ENCODE measurements around the gene CLDN12.

The CLDN12 gene

DNA sequence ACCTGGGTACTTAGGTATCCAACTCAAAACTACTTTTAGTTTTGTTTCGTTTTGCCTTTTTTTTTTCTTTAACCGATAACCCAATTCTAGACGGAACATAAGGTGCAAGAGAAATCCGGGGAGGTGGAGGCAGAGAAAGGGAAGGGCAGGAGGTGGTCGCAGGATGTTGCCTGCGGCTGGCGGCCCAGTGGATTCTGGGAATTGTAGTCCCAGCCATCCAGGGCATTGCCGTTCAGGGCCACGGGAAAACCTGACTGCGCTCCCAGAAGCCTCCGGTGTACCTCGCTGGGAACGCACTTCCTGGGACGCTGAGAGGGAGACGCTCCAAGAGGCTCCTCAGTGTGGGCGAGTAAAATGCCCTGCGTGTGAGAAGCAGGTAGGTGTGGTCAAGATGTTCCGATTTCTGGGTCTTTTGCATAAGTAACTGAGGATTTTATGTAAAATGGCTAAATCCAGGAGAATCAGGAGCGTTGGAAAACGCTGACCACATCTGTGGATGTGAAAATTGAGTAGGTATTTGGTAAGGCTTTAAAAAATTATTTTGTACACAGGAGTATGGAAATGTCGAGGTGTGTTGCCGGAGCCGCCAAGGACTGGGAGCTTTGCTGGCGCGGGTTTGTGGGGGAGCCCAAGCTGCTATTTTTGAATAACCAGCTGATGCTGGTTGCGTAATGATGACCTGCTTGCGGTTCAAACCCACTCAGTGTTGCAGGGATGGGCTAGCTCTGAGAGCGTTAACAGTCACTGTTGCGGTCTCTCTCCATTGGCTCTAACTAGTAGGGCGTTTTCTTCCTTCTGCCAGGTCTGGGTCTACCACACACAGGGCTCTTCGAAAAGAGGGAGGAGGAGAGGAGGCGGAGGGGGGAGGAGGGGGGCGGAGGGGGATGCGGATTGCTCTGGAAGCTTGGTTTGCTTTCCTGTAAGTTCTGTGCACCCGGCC, at the start of gene CLDN12:
Gene CLDN12 (plus strand): TSS at position 288 of the 940 bp plus-strand sequence. CDS start 9,216 bp downstream, outside the sequence.
- DNase-seq (ENCODE audit: low read depth) = peak; percentile 99

DNA sequence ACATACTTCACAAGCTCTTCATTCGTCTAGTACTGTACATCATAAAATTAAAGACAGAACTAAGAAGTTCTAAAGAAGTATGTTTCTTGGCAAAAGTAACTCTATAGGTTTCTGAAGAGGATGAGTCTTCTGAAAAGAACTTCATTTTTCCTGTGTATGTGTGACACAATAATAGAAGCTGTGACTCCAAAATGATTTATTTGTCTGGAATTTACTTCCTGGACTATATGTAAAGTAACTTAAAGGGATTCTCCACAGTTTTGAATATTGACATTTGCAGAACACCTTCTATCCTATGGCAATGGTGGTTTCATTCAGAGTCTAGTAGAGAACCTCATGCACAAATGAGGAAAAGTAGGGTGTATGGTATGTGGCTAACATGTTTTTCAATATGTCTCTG, 19.8 kb upstream of the CLDN12 start:
- DNase-seq (ENCODE audit: low read depth) = no peak

DNA sequence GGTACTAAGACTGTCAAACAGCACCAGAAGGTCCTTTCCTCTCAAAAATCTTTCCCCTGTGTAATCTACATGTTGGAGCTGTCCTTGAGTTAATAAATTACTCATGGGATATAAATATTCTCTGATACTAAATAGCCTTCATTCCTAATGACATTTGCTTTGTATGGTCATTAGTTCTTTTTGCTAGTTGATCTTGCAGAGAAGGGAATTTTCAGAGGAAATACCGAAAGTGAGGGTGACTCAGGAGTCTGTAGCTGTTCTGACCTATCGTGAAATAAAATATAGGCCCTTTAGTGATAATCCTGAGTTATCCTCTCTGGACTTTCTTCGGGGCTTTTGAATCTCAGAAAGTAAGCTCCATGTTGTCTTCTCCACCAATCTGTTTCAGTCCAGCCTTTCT, 19.4 kb upstream of the CLDN12 start:
- no peak for DNase-seq (ENCODE audit: low read depth)

DNA sequence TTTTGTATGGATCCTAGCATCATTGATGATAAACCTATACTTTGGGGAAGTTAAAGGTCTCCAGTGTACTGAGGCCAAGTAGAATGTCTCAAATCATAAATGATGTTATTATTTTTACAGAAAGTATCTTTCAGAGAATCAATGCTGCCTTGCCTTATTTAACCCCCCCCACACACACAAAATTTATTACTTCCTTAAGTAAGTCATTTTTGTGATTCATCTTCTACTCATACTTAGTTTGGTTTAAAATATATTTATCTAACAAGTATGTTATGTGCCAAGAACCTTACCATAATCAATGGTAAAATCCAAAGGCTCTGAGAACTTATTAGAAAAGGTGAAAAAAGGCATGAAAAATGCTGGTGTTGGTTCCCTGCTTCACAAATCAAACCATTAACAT, 18.8 kb upstream of the CLDN12 start:
- DNase-seq (ENCODE audit: low read depth) = peak; percentile 25

DNA sequence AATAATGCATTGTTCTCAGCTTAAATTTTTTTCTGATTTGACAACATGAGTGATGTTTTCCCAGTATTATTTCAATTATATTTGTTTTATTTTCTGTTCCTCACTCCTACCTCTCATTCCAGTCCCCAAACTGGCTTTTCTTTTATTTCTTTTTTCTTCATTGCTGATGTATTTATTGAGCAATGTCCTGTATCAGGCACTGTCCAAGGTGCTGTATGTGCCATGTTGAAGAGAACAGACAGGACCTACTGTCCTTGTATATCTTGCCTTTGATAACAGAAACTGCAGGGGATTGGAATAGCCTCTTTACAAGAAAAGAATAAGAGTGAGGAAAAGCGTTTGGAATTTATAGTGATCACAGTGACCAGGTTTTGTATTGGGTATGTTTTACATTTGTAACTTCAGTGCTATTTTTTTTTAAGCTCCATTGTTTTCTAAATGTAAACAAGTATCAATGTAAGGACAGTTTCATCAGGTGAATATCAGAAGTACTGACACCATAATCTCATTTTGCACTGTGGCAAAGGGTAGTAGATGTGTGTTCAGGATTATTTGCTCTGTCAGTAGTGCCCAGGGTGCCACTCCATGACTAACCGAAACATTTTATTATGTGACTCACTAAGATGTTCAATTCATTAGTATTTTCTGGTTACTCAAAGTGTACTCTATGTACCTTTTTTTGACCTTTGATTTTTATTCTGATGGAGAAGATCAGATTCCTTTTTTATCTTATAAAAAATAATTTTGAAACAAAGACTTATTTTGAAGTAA, 15.6 kb upstream of the CLDN12 start:
- DNase-seq (ENCODE audit: low read depth) = no peak

DNA sequence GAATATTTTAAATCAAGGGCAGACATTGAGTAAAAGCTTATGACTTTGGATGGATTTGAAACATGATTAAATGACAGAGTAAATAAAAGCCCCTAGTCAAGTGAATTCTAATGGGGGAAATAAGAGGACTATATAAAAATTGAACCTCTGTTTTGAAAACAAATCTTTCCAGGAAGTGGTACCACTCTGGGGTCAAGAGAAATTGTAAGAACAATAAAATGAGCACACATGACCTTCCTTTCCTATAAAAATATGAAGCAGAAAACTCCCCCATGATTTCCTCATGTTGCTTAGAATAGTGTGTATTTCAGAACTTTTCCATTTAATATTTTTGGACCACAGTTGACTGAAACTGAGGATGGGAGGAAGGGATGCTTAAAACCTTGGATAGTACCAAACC, 12.3 kb upstream of the CLDN12 start:
- DNase-seq (ENCODE audit: low read depth) = no peak

DNA sequence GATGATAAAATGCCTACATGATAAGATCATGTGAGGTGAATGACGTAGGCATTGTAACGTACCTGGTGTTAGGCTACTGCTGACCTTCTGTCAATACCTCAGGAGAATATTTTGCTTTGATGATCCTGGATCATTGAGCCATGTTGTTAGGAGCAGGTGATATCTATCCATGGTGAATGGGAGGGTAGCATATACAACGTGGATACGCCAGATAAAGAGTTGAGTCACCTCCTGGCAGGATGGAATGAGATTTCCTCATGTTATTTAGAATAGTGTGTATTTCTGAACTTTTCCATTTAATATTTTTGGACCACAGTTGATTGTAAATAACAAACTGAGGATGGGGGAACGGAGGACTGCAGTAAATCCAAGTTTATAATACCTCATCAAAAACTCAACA, 11.8 kb upstream of the CLDN12 start:
- DNase-seq (ENCODE audit: low read depth) = no peak

DNA sequence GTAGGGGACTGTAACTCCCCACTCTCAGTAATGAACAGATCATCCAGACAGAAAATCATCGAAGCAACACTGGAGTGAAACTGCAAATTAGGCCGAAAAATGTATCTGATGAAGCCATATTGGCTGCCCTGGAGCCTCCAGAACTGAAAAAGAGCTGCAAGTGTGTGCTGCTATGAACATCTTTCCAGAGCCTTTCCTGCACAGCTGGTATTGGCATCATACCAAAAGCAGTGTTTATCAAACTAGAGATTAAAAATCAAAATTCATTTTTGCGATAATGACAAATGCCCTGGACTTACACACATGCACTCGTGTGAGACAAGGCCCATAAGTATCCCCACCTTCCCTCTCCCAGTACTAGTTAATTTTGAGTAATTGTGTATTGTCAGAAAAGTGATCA, 6.8 kb upstream of the CLDN12 start:
- DNase-seq (ENCODE audit: low read depth) = no peak

DNA sequence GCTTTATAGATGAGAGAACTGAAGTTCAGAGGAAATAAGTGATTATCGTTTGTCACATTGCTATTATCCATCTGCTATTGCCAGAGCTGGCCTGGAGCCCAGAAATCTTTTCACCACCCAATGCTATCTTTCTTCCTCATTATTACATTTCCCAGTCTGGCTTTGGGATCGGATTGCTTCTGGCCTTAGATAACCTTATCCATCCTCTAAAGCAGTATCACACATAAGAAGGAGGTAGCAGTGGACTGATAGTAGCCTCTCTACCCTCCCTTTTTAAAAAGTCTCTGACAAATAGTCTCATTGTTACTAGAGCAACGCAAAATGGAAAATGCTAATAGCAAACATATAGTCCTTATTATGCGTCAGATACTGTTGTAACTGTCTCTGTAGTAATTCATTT, 1.3 kb upstream of the CLDN12 start:
- DNase-seq (ENCODE audit: low read depth) = no peak

DNA sequence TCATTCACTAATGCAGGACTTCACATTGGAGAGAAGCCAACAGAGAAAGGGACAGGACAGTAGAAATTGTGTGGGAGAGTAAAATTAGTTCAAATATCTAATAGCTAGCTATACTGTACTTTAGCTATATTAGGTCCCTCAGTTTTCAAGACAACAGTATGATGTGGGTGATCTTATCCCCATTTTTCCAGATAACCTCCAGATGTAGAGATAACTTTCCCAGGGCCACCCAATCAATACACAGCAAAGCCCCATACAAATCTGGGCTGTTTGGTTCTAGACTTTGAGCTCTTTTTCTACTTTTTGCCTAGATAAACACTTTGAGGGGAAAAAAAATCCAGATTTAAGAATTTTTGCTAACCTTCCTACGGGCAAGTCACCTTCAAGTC, 482 bp upstream of the CLDN12 start:
- no peak for DNase-seq (ENCODE audit: low read depth)

DNA sequence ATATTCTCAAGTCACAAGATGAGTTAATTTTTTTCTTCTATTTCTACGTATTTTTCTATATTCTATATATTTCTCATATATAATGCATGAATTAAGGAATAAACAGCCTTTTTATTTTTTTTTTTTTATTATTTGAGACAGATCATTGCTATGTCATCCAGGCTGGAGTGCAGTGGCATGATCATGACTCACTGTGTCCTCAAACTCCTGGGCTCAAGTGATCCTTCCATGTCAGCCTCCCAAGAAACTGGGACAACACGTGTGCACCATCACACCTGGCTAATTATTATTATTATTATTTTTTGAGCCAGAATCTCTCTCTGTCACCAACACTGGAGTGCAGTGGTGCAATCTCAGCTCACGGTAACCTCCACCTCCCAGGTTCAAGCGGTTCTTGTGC, 1.5 kb downstream of the CLDN12 start:
- no peak for DNase-seq (ENCODE audit: low read depth)

DNA sequence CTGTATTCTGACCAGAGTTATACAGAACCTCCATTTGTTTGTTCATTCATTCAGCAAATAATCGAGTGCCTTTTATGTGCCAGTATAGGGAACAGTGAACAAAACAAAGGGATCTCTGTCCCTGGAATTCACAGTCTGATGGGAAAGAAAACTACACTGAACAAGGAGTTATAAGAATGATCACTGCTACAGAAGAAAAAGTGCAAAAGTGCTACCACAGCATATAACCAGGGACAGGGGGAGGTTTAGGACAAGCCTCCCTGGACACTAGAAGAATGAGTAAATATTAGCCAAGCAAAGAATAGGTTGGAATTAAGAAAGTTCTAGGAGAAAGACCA, 4.2 kb downstream of the CLDN12 start:
- no peak for DNase-seq (ENCODE audit: low read depth)

DNA sequence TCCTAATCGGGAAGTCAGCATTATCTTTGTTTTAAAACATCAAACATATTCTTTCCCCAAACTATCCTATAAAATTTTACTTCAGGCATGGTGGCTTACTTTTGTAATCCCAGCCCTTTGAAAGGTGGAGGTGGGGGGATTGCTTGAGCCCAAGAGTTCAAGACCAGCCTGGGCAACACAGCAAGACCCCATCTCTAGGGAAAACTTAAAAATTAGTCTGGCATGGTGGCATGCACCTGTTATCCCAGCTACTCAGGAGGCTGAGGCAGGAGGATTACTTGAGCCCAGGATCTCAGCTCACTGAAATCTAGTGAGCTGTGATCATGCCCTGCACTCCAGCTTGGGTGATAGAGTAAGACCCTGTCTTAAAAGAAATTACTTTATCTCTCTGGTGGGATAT, 4.9 kb downstream of the CLDN12 start:
- DNase-seq (ENCODE audit: low read depth) = no peak

DNA sequence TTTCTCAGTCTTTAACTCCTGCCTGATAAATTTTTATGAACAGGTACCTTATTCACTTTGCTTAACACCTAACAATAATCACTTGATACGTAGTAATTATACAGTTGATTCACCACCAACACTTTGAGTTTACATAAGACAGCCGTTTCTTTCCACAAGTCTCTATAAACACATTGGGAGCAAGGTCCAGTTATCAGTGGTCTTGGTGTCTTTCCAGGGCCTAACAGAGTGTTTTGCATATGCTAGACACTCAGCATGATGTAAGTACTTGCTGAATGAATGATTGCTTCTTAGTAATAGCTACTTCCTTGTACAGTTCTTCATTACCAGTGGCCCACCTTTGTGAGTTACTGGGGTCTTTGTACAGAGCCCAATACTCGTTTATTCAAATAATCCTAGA, 6.4 kb downstream of the CLDN12 start:
- no peak for DNase-seq (ENCODE audit: low read depth)

DNA sequence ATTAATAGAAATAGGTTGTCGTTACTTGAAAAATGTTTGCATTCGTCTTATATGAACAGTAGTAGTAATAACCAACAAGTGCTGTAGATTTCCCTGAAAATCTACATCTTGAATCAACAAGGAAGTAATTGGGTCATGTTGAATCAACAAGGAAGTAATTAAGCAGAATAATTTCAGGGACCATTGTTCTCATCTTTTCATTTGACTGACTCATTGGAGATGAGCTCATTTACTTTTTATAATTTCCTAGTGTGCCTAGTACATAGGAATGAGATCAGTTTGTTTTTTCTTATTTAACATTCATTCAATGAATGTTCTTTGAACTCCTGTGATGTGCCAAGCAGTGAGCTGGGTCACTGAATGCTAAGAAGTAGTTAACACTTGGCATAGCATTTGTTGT, 8.2 kb downstream of the CLDN12 start:
- no peak for DNase-seq (ENCODE audit: low read depth)

DNA sequence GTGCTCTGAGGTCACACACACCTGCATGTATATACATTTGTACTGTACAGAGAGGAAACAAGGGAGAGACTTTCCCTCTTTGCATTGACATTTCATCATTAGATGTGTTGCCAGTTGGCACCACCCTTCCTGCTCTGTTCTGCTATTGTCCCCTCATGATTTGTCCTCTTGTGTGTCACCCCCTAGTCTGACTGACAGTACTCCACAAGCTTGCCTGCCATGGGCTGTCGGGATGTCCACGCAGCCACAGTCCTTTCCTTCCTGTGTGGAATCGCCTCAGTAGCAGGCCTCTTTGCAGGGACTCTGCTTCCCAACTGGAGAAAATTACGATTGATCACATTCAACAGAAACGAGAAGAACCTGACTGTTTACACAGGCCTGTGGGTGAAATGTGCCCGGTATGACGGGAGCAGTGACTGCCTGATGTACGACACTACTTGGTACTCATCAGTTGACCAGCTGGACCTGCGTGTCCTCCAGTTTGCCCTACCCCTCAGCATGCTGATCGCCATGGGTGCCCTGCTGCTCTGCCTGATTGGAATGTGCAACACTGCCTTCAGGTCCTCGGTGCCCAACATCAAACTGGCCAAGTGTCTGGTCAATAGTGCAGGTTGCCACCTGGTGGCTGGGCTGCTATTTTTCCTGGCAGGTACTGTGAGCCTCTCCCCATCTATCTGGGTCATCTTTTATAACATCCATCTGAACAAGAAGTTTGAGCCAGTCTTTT, 9.4 kb downstream of the CLDN12 start:
- DNase-seq (ENCODE audit: low read depth) = no peak

DNA sequence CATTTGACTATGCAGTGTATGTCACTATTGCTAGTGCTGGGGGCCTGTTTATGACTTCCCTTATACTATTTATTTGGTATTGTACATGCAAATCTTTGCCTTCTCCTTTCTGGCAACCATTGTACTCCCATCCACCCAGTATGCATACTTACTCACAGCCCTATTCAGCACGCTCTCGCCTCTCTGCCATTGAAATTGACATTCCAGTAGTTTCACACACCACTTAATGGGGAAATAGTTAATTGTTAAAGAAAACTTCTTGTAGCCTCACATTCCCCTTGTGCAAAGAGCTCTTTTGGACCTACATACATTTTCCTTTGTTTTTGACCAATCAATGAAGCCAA, 9.9 kb downstream of the CLDN12 start:
- no peak for DNase-seq (ENCODE audit: low read depth)

DNA sequence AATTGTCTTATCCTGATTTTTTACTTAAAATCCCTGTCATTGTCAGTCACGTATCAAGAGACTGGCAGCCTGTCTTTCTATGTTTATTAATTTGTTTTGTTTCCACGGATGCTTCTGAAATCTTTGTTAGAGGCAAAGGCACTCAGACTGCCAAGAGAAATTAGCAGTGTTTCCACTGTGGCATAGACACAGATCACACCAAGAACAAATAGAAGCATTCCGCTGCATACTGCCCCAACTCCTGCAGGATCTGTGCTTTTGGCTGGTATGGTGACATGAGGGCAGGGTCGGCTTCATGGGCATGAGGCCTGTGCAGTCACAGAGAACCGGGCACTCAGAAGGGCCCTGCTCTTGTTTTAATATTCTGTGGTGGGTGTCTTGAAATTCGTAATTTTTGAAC, 18.4 kb downstream of the CLDN12 start:
- no peak for DNase-seq (ENCODE audit: low read depth)

DNA sequence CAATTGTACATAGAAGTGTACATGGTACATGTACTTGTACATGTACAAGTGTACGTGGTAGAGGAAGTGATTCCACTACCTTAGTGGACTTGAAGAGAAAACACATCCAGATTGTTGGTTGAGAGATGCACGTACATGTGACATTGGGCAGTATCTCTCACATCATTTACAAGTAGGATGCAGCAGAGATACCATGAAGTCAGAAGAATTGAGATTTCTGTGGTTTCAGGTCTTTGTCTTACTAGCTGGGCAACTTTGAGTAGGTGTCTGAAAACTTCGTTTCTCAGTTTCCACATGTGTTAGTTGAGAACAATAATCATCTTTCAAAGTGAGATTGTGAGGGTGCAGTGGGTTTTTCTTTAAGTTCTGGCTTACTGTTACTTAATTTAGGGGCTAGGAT, 21.5 kb downstream of the CLDN12 start:
- DNase-seq (ENCODE audit: low read depth) = no peak

DNA sequence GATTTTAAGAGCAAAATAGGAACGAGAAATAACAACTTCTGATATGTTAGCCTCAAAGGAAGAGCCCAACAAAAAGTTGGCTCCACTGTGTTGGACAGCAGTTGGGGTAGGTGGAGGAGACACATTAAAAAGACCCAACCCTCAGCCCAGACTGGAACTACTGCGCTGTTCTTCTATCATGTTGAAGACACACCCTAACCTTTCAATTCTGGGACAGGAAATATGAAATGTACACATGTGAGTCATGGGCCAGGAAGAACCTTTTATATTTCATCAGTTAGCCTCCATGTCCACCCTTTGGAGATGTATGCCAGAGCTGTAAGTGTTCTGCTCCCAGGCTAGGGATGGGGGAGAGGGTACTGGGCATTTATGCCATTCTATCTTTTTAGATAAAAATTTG, 22.1 kb downstream of the CLDN12 start:
- DNase-seq (ENCODE audit: low read depth) = no peak

DNA sequence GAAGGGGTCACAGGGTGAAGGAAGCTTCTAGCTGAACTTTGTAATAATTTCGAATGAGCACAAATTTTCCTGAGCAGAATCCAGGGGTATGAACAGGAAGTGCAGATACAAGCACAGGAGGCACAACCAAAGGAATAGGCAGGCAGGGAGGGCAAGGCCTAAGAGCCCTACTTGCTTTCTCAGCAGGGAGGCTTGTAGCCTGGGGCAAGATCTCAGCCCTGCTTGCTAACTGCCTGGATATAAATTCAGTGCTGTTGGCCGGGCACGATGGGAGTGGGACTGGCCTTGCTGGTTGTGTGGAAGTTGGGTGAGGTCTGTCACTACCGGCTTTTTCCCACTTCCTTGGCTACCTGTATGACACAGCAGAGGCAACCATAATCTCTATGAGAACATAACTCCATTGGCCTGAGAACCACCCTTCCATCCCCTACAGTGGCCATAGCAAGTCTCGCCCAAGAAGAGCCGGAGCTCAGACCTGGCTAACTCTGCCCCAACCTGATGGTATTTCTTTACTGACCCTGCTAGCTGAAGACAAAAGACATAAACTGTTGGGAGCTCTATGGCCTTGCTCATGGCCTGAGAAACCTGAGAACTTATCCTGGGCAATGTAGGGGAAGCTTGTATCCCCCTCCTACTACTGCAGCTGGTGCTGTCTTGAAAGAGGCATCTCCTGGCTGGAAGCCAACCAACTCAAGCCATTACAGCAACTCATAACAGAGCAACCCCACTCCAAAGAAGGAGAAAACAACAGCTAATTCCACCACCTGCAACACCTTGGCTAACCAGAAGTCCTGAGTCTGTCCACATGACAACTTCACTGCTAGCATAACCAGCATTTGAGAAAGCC, 27.6 kb downstream of the CLDN12 start:
- DNase-seq (ENCODE audit: low read depth) = no peak

DNA sequence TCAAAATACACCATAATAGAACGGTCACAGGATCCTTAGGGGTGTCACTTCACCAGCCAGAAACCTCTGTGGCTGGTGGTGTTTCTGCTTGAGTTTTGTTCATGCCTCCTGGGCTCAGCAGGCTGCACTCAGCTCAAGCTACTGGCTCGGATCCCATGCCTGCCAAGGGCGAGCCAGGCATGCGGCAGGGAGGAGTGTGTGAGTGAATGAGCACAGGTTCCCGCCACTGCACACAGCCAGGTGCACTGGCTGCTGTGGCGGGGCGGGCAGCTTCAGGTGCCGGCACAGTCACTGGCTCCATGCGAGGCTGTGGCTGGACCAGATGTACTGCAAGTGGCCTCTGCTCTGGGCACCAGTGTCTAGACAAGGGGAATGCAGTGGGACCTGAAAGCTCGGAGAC, 29.5 kb downstream of the CLDN12 start:
- no peak for DNase-seq (ENCODE audit: low read depth)

Measured in stromal cell of bone marrow (primary cell).